GM23248 (cell line): ENCODE data around the gene PHC1. TPM values are rescaled to one million over a fixed set of nuclear protein-coding genes. Genes with fewer than 3 reads are reported as not detected.

Experiments
- DNase-seq: peaks from one replicate; pipeline ENCODE4 v3.0.0-alpha.2; 2015
- H2AFZ ChIP-seq: fragments of 200-600 bp; sonication (generic); 2 replicates; pipeline ENCODE4 v1.6.1; 2016; ENCODE audit warnings: antibody characterized with exemption
- H3F3A ChIP-seq: fragments of 200-600 bp; sonication (generic); 2 replicates; pipeline ENCODE4 v1.6.1; 2016; ENCODE audit warnings: mild to moderate bottlenecking, antibody characterized with exemption, mixed run types; ENCODE audit not compliant: insufficient read depth
- H3K27ac ChIP-seq: fragments of 200-600 bp; sonication (generic); 2 replicates; pipeline ENCODE4 v1.5.1; 2016; ENCODE audit warnings: mild to moderate bottlenecking
- H3K27me3 ChIP-seq: fragments of 200-600 bp; sonication (generic); replicated peaks from 2 replicates; pipeline ENCODE4 v1.6.1; 2016; ENCODE audit warnings: mild to moderate bottlenecking; ENCODE audit not compliant: insufficient read depth
- H3K36me3 ChIP-seq: fragments of 200-600 bp; sonication (generic); 2 replicates; pipeline ENCODE4 v1.6.1; 2016; ENCODE audit warnings: low read depth, mild to moderate bottlenecking
- H3K4me1 ChIP-seq: fragments of 200-600 bp; sonication (generic); 2 replicates; pipeline ENCODE4 v1.6.1; 2016; ENCODE audit warnings: mild to moderate bottlenecking; ENCODE audit not compliant: insufficient read depth
- H3K4me2 ChIP-seq: fragments of 200-600 bp; sonication (generic); one replicate; pipeline ENCODE4 v1.6.1; 2016; ENCODE audit warnings: mild to moderate bottlenecking; ENCODE audit not compliant: unreplicated experiment
- H3K4me3 ChIP-seq: fragments of 200-600 bp; sonication (generic); 2 replicates; pipeline ENCODE4 v1.5.1; 2016; ENCODE audit warnings: mild to moderate bottlenecking
- H3K79me2 ChIP-seq: fragments of 200-600 bp; sonication (generic); 2 replicates; pipeline ENCODE4 v1.6.1; 2016; ENCODE audit warnings: mild to moderate bottlenecking; ENCODE audit not compliant: insufficient read depth
- H3K9ac ChIP-seq: fragments of 200-600 bp; sonication (generic); 2 replicates; pipeline ENCODE4 v1.6.1; 2016; ENCODE audit warnings: mild to moderate bottlenecking
- H3K9me2 ChIP-seq: fragments of 200-600 bp; sonication (generic); 2 replicates; pipeline ENCODE4 v1.6.1; 2016; ENCODE audit warnings: mixed run types, mild to moderate bottlenecking, moderate library complexity; ENCODE audit not compliant: insufficient read depth
- H3K9me3 ChIP-seq: fragments of 200-600 bp; sonication (generic); one replicate; pipeline ENCODE4 v1.6.1; 2017; ENCODE audit warnings: low read depth
- H4K20me1 ChIP-seq: fragments of 200-600 bp; sonication (generic); 2 replicates; pipeline ENCODE4 v1.6.0; 2016; ENCODE audit not compliant: insufficient read depth
- EZH2 ChIP-seq: fragments of 200-600 bp; sonication (generic); IDR thresholded peaks from 2 replicates; pipeline ENCODE4 v1.6.1; 2018; ENCODE audit warnings: antibody characterized with exemption, mild to moderate bottlenecking; ENCODE audit not compliant: insufficient read depth, poor library complexity, severe bottlenecking
- EZH2phosphoT487 ChIP-seq: fragments of 200-600 bp; sonication (generic); IDR thresholded peaks from 2 replicates; pipeline ENCODE4 v1.6.1; 2018; ENCODE audit warnings: antibody characterized with exemption, moderate library complexity, mild to moderate bottlenecking, low read depth; ENCODE audit not compliant: insufficient read depth
- WGBS, 2 experiments: methylation state at CpG; one replicate each; pipeline ENCODE4 v1.1.6; 2015 to 2017; ENCODE audit warnings: low lambda C conversion rate in 2 of 2, low coverage in 1 of 2; ENCODE audit errors: missing lambda C conversion rate in 2 of 2; 5-methylcytosine and 5-hydroxymethylcytosine counted together
- in situ Hi-C: fragments of 300-500 bp; cut with MboI; formaldehyde crosslinking; loops from 2 replicates; pipeline ENCODE4 v1.15.0; 2020
- polyA plus RNA-seq: library from polyadenylated mRNA; unstranded; fragments of >200 nt; fragmentation: Nextera tagmentation; extraction: Ambion mirVana; gene quantifications from 2 replicates; pipeline ENCODE4 v1.2.1, GENCODE V29; 2016
- total RNA-seq: library from RNA; depleted of rRNA; stranded (reverse); fragments of >200 nt; shearing (Covaris generic); gene quantifications from 2 replicates; pipeline ENCODE4 v1.2.3, GENCODE V29; 2014

PHC1 gene
- total and polyA plus RNA-seq, 2 experiments from 2014 or later: 6.4 to 16.1 TPM

DNA sequence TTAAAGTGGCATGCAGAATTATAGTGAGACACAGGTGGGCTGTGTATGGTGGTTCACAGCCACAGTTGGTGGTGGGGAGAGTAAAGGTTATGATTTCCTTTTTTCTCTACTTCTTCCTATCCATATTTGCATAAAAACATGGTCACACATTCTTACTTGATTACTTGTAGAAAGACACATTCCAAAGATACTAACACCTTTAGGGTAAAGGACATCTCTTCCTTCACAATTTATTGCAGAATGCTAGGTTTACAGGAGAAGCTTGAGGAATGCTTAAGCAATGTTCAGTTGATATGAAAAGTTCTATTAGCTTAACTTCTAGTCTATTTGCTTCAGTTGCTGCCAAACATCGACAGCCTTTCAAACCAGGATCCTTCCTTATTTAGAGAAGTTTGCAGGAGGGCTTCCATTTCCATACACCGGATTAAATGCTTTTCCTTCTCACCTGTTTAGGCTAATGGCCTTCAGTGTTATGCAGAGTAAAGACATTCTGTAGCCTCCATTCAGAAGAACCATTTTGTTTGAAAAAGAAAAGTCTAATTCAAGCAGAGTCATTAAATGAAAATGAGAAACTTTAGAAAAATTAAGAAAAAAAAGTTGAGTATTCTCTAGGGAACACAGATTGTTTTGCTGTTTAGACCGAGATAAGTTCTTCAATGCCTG lies 2.6 kb upstream of the PHC1 start:
- Histone ChIP-seq H3K4me1 (peaks cover 20% of the 10 kb centered on the region; the same call in 1 of the 2 replicates), H3K4me2 (no peak overlapping the region), H3K9me2 (no peaks in the 10 kb centered on the region), H3F3A (no peaks in the 10 kb centered on the region), H2AFZ (no peak overlapping the region), H3K27me3 (no peaks in the 10 kb centered on the region), H3K27ac (no peak overlapping the region), H4K20me1 (no peaks in the 10 kb centered on the region), H3K4me3 (no peak overlapping the region), H3K9ac (no peak overlapping the region), H3K79me2 (peaks cover 13% of the 10 kb centered on the region), H3K36me3 (no peaks in the 10 kb centered on the region), H3K9me3 (no peaks in the 10 kb centered on the region)
- TF ChIP-seq EZH2phosphoT487: no peak
- TF ChIP-seq EZH2: no peak
- WGBS, 2 experiments: 63 to 66% methylated on average over 3 of the region's 3 CpGs
- in situ Hi-C loops: no loop called here
- no peak for DNase-seq

DNA sequence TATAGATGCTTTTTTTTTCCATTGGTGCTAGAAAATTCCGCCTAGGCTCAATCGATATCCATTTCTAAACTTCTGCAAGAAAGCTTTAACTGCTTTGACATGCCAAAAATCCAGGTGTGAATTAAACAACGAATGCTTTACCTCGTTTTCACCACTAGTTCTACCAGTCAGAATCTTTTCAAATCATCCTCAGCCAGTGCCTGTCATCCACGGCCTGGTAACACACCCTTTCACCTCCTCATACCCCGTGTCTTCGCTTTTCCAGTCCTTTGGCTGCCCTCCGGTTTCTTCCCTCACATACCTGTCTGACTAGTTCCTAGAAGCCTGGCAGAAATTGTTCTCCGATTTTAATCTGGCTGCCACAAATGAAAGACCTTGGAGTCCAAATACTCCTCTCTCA lies 1.4 kb upstream of the PHC1 start:
- 41 to 49% methylated on average over 9 of the region's 9 CpGs for WGBS, 2 experiments
- in situ Hi-C loops: no loop called here
- DNase-seq: peak; percentile 22
- H3K4me2 ChIP-seq: peak overlapping the region; percentile 89
- 0 out of 2 replicates have a peak overlapping the region, but pooled peaks have one; percentile 63 for H3K27ac ChIP-seq
- peak overlapping the region; percentile 93 for H2AFZ ChIP-seq
- H3K4me3 ChIP-seq: peak overlapping the region; percentile 82; the same call in 1 of the 2 replicates
- no peaks in the 10 kb centered on the region for H3K9me3 ChIP-seq
- H3K36me3 ChIP-seq: no peaks in the 10 kb centered on the region
- H4K20me1 ChIP-seq: no peaks in the 10 kb centered on the region
- TF ChIP-seq EZH2 (no peak), EZH2phosphoT487 (no peak)
- H3K4me1 ChIP-seq: peaks cover 20% of the 10 kb centered on the region; the same call in 1 of the 2 replicates
- no peaks in the 10 kb centered on the region for H3K27me3 ChIP-seq
- peaks cover 13% of the 10 kb centered on the region for H3K79me2 ChIP-seq
- no peaks in the 10 kb centered on the region for H3K9me2 ChIP-seq
- H3F3A ChIP-seq: no peaks in the 10 kb centered on the region
- H3K9ac ChIP-seq: peak overlapping the region; percentile 77

DNA sequence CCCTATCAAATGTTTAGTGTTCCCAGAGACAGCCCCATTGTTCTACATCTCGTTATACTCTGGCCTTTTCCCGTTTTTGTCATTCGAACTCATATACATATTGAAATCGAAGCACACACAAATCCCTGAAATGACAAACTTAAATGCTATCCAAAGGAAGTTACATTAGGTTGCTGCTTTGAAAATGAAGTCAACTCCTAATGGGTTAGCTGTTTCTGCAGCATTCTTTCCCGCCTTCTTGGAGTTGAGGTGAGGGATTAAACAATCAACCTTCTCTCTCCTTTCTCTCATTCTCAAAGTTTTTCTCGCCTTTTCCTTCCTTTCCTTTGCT lies 642 bp upstream of the PHC1 start:
- in situ Hi-C loops: no loop called here
- H2AFZ ChIP-seq: peak overlapping the region; percentile 93
- TF ChIP-seq EZH2: no peak
- TF ChIP-seq EZH2phosphoT487: no peak
- WGBS, 2 experiments: 10 to 14% methylated on average over 6 of the region's 6 CpGs
- H3K4me3 ChIP-seq: peak overlapping the region; percentile 82
- DNase-seq: peak; percentile 39
- no peaks in the 10 kb centered on the region for H3K9me3 ChIP-seq
- peak overlapping the region; percentile 63 for H3K27ac ChIP-seq
- no peaks in the 10 kb centered on the region for H4K20me1 ChIP-seq
- peaks cover 20% of the 10 kb centered on the region; the same call in 1 of the 2 replicates for H3K4me1 ChIP-seq
- peak overlapping the region; percentile 77 for H3K9ac ChIP-seq
- no peaks in the 10 kb centered on the region for H3K36me3 ChIP-seq
- no peaks in the 10 kb centered on the region for H3F3A ChIP-seq
- H3K79me2 ChIP-seq: peaks cover 13% of the 10 kb centered on the region
- H3K27me3 ChIP-seq: no peaks in the 10 kb centered on the region
- H3K4me2 ChIP-seq: peak overlapping the region; percentile 89
- no peaks in the 10 kb centered on the region for H3K9me2 ChIP-seq

DNA sequence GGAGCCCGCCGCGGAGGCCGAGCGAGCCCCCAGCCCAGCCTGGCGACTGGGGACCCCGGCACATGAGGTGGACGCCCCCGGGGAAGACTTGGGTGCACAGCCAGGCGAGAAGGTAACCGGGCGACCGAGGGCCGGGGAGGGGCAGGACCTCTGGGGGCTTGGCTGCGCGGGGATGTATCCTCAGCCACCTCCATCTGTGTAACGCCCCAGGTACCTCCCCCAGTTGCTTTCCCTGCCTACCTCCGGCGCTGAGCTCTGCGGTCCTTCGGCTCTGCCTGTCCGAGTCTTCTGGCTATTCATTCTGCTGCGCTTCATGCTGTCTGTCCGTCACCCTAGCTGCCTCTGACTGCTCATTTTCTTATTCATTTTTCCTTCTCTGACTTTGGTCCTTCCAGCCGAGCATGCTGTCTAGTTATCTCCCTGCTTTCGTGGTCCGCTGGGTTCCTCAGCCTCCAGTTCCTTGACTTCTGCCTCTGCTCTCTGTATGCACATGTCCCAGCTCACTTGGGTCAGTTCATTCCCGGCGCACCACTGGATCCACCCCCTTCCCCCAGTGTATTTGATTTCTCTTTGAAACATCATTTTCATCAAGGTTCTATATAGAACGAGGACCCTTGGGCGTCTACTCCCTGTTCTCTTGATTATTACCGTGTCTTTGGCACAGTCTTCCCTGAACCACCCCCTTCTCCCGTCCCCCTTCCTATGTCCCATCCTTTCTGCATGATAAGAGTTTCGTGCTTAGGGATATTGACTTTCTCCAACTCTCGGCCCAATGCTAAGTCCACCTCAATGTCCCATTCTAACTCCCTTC lies 612 bp downstream of the PHC1 start:
- H3K9ac ChIP-seq: peak overlapping the region; percentile 59
- H3K36me3 ChIP-seq: no peaks in the 10 kb centered on the region
- peak; percentile 67 for DNase-seq
- no peaks in the 10 kb centered on the region for H3F3A ChIP-seq
- H2AFZ ChIP-seq: peak overlapping the region; percentile 87
- no peaks in the 10 kb centered on the region for H3K9me2 ChIP-seq
- peak overlapping the region; percentile 92 for H3K4me2 ChIP-seq
- 0 to 1% methylated on average over 19 to 25 of the region's 35 CpGs for WGBS, 2 experiments
- no peaks in the 10 kb centered on the region for H4K20me1 ChIP-seq
- H3K4me3 ChIP-seq: peak overlapping the region; percentile 82
- no peak overlapping the region for H3K27ac ChIP-seq
- in situ Hi-C loops: no loop called here
- TF ChIP-seq EZH2 (no peak), EZH2phosphoT487 (no peak)
- H3K79me2 ChIP-seq: peaks cover 13% of the 10 kb centered on the region
- no peaks in the 10 kb centered on the region for H3K9me3 ChIP-seq
- H3K4me1 ChIP-seq: peaks cover 20% of the 10 kb centered on the region; the same call in 1 of the 2 replicates
- H3K27me3 ChIP-seq: no peaks in the 10 kb centered on the region
